Spleen (tissue), 11 donors: ENCODE measurements around the gene MCM10. TPM values are rescaled to one million over a fixed set of nuclear protein-coding genes. Genes with fewer than 3 reads are reported as not detected.

Experiments
- DNase-seq: peaks from one replicate; pipeline ENCODE4 v3.0.0-alpha.2; 2020
- H3K27ac ChIP-seq, 8 donors: fragments of 200-600 bp; sonication (generic) in 7 of 8; 1 replicate in 4 of 8; 2 replicates in 4 of 8; pipeline versions ENCODE4 v1.5.0 to v1.8.0; 2016 to 2021; ENCODE audit warnings: inconsistent platforms in 4 of 8, mild to moderate bottlenecking in 4 of 8, moderate library complexity in 1 of 8
- H3K27me3 ChIP-seq, 7 donors: fragments of 200-600 bp; sonication (generic) in 6 of 7; replicated peaks in 1 of 7; 1 replicate in 4 of 7; 2 replicates in 3 of 7; pipeline versions ENCODE4 v1.5.0 to v1.8.0; 2016 to 2021; ENCODE audit warnings: inconsistent platforms in 3 of 7, mild to moderate bottlenecking in 1 of 7
- H3K36me3 ChIP-seq, 6 donors: fragments of 200-600 bp; sonication (generic) in 5 of 6; 1 replicate in 4 of 6; 2 replicates in 2 of 6; pipeline versions ENCODE4 v1.5.0 to v1.8.0; 2016 to 2021; ENCODE audit warnings: inconsistent platforms in 2 of 6
- H3K4me1 ChIP-seq, 6 donors: fragments of 200-600 bp; sonication (generic) in 5 of 6; 1 replicate in 3 of 6; 2 replicates in 3 of 6; pipeline versions ENCODE4 v1.5.0 to v1.8.0; 2016 to 2021; ENCODE audit warnings: inconsistent platforms in 3 of 6
- H3K4me3 ChIP-seq, 8 donors: fragments of 200-600 bp; sonication (generic) in 7 of 8; 1 replicate in 4 of 8; 2 replicates in 4 of 8; pipeline versions ENCODE4 v1.5.0 to v1.8.0; 2016 to 2021; ENCODE audit warnings: inconsistent platforms in 4 of 8, mild to moderate bottlenecking in 4 of 8, moderate library complexity in 2 of 8
- H3K9me3 ChIP-seq, 8 donors: fragments of 200-600 bp; sonication (generic) in 7 of 8; 1 replicate in 4 of 8; 2 replicates in 4 of 8; pipeline versions ENCODE4 v1.5.0 to v1.8.0; 2016 to 2021; ENCODE audit warnings: inconsistent platforms in 4 of 8
- POLR2A ChIP-seq, 3 donors: fragments of 450-650 bp; IDR thresholded peaks; one replicate each; pipeline ENCODE4 v1.5.1; 2017; ENCODE audit warnings: antibody characterized with exemption in 3 of 3, mild to moderate bottlenecking in 1 of 3
- POLR2AphosphoS5 ChIP-seq, 3 donors: sonication (generic); formaldehyde crosslinking; IDR thresholded peaks; one replicate each; pipeline ENCODE4 v1.5.1; 2017; ENCODE audit warnings: antibody characterized with exemption in 3 of 3
- WGBS, 5 donors: extraction: QIAGEN DNeasy Blood & Tissue Kit in 3 of 5; methylation state at CpG; one replicate each; pipeline versions ENCODE4 v1.1.5 to v1.1.7; 2013 to 2018; 5-methylcytosine and 5-hydroxymethylcytosine counted together
- intact Hi-C: fragments of 100-400 bp; cut with DNase I; formaldehyde crosslinking; loops from one replicate; pipeline ENCODE4 v1.15.0; 2023; ENCODE audit warnings: low total_unique reads
- polyA plus RNA-seq, 3 donors: library from polyadenylated mRNA; stranded (reverse); fragments of 200-250 nt; gene quantifications; one replicate each; pipeline ENCODE4 v1.2.1, GENCODE V29; 2013
- total RNA-seq, 7 donors: library from RNA; depleted of rRNA in 3 of 7; stranded (reverse); fragments of >200 nt in 3 of 7; fragmentation: NEBNext Ultra II Directional in 4 of 7; extraction: Animal tissue kit (Norgen Biotek cat#: 25700) in 4 of 7; gene quantifications; one replicate each; pipeline versions ENCODE4 v1.1.0 to v1.2.1, GENCODE V29; 2016 to 2021
- TF ChIP-seq, protein P1 (sequence below), 11 experiments: fragments of 200-600 bp in 7 of 11; fragments of 450-650 bp in 4 of 11; sonication (generic) in 4 of 11; IDR thresholded peaks in 8 of 11; conservative IDR thresholded peaks in 3 of 11; 1 replicate in 7 of 11; 2 replicates in 4 of 11; pipeline versions ENCODE4 v1.4.0 to v1.8.0; 2016 to 2021; ENCODE audit warnings: antibody characterized with exemption in 11 of 11, inconsistent platforms in 4 of 11, mild to moderate bottlenecking in 1 of 11
- donor health status: healthy with polysubstance abuse.
- donor health status: DM: no; HTN: no; CAD: no; lungs with moderate emphysema.
- donor health status: DM: no; HTN: no; CAD: no.
- donor health status: Bipolar disorder and iron deficiency.
- donor health status: healthy.
- donor health status: DM: no; HTN: no; CAD: no.
- donor health status: DM: yes; HTN: yes; CAD: no.

Gene MCM10
- total and polyA plus RNA-seq, 10 donors: 0.24 to 5.3 (median 1.7) TPM

DNA sequence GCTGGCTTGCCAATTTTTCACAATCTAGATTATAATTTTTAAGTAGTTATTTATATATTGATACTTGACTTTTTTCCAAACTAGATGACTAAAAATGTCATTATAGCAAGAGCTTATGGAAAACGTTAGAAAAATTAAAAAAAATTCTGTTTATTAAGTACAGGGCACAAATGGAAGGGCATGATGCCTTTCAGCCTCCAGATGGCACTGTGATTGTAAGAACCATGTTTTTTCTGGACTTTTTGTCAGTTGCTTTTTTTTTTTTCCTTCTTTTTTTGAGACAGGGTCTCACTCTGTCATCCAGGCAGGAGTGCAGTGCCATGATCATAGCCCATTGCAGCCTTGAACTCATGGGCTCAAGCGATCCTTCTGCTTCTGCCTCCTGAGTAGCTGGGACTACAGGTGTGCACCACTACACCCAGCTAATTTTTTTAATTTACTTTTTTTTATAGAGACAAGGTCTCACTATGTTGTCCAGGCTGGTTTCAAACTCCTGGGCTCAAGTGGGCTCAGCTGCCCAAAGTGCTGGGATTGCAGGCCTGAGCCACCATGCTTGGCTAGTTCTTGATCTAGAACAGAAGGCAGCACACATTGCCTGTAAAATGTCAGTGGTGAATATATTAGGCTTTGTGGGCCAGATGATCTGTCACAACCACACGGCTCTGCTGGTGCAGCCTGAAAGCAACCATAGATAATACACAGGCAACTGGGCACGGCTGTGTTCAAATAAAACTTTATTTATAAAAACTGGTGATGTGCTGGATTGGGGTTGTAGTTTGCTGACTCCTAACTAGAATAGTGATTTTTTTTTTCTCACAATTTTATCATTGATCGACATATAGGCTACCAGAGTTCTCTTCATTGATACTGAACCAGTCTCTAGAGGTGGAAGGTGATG lies 45.4 kb downstream of the MCM10 start:
- TF ChIP-seq, protein P1, sequence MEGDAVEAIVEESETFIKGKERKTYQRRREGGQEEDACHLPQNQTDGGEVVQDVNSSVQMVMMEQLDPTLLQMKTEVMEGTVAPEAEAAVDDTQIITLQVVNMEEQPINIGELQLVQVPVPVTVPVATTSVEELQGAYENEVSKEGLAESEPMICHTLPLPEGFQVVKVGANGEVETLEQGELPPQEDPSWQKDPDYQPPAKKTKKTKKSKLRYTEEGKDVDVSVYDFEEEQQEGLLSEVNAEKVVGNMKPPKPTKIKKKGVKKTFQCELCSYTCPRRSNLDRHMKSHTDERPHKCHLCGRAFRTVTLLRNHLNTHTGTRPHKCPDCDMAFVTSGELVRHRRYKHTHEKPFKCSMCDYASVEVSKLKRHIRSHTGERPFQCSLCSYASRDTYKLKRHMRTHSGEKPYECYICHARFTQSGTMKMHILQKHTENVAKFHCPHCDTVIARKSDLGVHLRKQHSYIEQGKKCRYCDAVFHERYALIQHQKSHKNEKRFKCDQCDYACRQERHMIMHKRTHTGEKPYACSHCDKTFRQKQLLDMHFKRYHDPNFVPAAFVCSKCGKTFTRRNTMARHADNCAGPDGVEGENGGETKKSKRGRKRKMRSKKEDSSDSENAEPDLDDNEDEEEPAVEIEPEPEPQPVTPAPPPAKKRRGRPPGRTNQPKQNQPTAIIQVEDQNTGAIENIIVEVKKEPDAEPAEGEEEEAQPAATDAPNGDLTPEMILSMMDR (IDR thresholded peaks at IDR 0.05 in 8 of 11, conservative IDR thresholded peaks at IDR 0.05 in 3 of 11): peak in 5 of 11 experiments; percentile 18 to 41 (median 24)
- no peak for TF ChIP-seq POLR2AphosphoS5 (IDR thresholded peaks at IDR 0.05)
- no peak overlapping the region for H3K27ac ChIP-seq
- peaks cover 0 to 3% (median 0%) of the 10 kb centered on the region in 6 donors for H3K36me3 ChIP-seq
- no peaks in the 10 kb centered on the region for H3K9me3 ChIP-seq
- no peaks in the 10 kb centered on the region for H3K27me3 ChIP-seq
- no peaks in the 10 kb centered on the region for H3K4me1 ChIP-seq
- no peak for DNase-seq
- no peak overlapping the region for H3K4me3 ChIP-seq
- 64 to 79% (median 75%) methylated on average over 5 of the region's 5 CpGs for WGBS, 5 donors
- intact Hi-C loops: no loop called here

GRCh38 chr10:13213163-13213562 lies 51.8 kb downstream of the MCM10 start:
- no peak for DNase-seq
- Histone ChIP-seq H3K27ac (no peak overlapping the region), H3K36me3 (no peaks in the 10 kb centered on the region), H3K9me3 (peaks cover 0 to 2% (median 0%) of the 10 kb centered on the region in 8 donors), H3K27me3 (no peaks in the 10 kb centered on the region), H3K4me1 (no peaks in the 10 kb centered on the region), H3K4me3 (no peak overlapping the region)
- 85 to 97% (median 93%) methylated on average over 7 of the region's 7 CpGs for WGBS, 5 donors
- intact Hi-C loops: no loop called here
- TF ChIP-seq POLR2AphosphoS5 (IDR thresholded peaks at IDR 0.05) (no peak), POLR2A (IDR thresholded peaks at IDR 0.05) (no peak)
- TF ChIP-seq, protein P1 (IDR thresholded peaks at IDR 0.05 in 8 of 11, conservative IDR thresholded peaks at IDR 0.05 in 3 of 11): no peak

DNA sequence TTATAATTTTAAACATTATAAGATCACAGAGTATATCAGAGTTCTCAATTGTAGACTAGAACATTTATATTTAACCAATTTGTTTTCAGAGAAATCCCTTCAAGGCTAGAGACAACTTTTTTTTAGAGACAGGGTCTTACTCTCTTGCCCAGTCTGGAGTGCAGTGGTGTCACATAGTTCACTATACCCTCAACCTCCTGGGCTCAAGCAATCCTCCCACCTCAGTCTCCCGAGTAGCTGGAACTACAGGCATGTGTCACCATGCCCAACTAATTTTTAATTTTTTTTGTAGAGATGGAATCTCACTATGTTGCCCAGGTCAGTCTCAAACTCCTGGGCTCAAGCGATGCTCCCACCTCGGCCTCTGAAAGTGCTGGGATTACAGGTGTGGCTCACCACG lies 57.5 kb downstream of the MCM10 start:
- intact Hi-C loops: no loop called here
- TF ChIP-seq POLR2A (IDR thresholded peaks at IDR 0.05) (no peak), POLR2AphosphoS5 (IDR thresholded peaks at IDR 0.05) (no peak)
- TF ChIP-seq, protein P1 (IDR thresholded peaks at IDR 0.05 in 8 of 11, conservative IDR thresholded peaks at IDR 0.05 in 3 of 11): no peak
- no peaks in the 10 kb centered on the region for H3K4me1 ChIP-seq
- no peaks in the 10 kb centered on the region for H3K36me3 ChIP-seq
- 90 to 97% (median 95%) methylated on average over 4 of the region's 4 CpGs for WGBS, 5 donors
- H3K27me3 ChIP-seq: no peaks in the 10 kb centered on the region
- no peak overlapping the region for H3K4me3 ChIP-seq
- DNase-seq: no peak
- no peak overlapping the region for H3K27ac ChIP-seq
- H3K9me3 ChIP-seq: no peaks in the 10 kb centered on the region
